ENCODE data around the gene VWA5B1.

GRCh38 chr1:20262810-20263534 is 27.7 kb upstream of the VWA5B1 start:
- TF ChIP-seq POLR2A (IDR thresholded peaks at IDR 0.05; ENCODE audit: low read length) (no peak), GATA1 (IDR thresholded peaks at IDR 0.05; ENCODE audit: low read depth, low read length) (no peak)
